Germinal center (tissue), 1 donor: ENCODE results near the gene TLR4.

Experiments used
- DNase-seq: peaks from one replicate; pipeline ENCODE4 v3.0.0; 2012; ENCODE audit warnings: mixed read lengths, low spot score

The TLR4 gene

DNA sequence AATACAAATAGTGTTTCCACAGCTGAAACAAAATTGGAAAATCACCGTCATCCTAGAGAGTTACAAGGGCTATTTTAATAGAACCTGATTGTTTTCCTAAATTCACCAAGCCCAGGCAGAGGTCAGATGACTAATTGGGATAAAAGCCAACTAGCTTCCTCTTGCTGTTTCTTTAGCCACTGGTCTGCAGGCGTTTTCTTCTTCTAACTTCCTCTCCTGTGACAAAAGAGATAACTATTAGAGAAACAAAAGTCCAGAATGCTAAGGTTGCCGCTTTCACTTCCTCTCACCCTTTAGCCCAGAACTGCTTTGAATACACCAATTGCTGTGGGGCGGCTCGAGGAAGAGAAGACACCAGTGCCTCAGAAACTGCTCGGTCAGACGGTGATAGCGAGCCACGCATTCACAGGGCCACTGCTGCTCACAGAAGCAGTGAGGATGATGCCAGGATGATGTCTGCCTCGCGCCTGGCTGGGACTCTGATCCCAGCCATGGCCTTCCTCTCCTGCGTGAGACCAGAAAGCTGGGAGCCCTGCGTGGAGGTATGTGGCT is at the start of gene TLR4:
Gene TLR4 (plus strand): TSS at position 380 of the 552 bp plus-strand sequence. CDS start 70 bp downstream, at position 450.
- DNase-seq, result peak; percentile 56

DNA sequence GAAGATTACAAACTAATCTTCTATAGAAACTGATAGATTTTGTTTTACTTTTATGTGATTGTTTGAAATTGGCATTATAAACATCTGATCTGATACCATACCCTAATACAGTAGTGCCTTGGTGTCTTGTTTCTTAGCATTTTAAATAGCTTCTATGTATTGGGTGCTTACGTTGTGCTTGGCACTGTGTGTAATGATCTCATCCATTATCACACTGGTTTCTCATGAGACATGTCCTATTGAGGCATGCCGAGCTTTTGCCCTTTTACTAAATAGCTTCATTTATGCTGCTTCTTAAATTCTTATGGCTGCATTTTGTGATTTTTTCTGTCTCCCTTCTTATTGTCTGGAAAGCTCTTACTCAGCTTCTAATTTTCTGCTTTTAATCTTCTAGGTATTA is 48.2 kb upstream of the TLR4 start:
- no peak for DNase-seq

DNA sequence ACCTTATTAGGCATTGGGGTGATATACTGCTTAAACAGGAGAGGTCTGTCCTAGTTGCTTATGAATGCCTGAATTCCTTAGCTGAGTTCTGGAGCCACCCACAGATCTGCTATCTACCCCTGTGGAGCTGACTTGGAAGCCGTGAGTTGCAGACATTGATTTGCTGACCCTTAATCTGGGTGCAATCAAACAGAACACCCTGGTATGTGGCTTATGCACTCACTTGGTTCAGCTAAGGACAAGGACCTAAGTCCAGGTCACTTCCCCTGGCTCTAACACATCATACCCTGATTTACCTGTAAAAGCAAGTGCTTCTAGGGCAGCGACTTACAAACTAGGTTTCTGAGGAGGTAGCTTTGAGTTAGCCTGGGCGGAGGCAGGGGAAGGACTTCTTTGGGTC is 41.6 kb upstream of the TLR4 start:
- DNase-seq, result no peak

DNA sequence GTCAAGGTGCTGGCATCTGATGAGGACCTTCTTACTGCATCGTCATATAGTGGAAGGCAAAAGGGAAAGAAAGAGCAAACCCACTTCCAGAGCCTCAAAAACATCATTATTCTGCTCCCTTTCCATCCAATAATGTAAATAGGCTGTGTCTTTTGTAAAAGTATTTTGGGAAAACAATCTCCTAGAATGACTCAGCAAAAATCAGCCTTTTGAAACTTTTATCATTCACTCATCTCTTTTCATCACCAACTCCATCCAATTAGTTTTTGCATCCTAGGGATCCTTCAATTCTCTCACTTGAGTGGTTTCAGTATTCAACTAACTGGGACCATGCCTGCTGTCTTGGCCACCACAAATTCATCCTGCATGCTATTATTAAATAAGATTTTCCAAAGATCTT is 39.8 kb upstream of the TLR4 start:
- no peak for DNase-seq

DNA sequence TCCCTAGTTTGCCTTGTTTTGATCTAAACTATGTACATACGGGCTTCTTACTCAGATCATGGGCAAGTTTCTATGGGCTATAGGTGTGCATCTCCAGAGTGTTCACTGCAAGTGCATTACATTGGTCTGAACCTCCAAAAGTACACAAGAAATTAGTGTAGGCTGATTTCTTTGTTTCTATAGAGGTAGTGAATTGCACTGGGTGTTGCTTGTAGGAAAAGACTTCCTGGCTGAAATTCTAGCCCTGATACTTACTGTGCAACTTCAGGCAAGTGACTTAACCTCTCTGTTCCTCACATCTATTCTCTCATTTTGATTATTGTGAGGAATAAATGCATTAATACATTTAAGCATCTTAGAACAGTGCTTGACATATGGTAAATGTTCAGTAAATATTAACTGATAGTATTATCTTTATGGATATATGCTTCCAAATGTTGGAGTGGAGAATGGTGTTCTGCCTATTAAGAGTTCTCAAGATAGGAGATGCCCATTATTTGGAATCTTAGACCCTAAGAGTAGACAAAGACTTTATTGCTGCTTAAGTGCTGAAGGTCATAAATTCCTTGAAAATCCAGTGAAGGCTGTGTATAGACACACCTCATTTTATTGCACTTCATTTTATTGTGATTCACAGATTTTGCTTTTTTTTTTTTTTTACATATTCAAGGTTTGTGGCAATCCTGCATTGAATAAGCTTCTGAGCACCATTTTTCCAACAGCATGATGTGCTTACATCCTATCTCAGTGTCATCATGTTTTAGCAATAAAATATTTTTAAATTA is 38.4 kb upstream of the TLR4 start:
- DNase-seq, result no peak

DNA sequence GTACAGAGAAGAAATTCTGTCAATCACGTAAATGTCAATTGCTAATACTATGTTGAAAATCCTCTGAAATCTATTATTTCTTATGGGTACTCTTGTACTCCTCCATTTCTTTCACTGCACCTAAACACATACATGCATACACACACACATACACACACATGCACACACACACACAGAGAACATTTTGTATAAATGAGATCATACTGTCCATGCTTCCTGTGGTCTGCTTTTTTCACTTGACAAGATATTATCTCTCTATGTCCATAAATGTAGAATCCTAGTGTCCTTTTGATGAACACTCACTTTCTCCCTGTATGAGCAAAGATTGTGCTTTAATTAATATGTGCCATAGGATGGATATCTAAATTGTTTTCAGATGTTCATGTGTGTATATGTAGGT is 32.7 kb upstream of the TLR4 start:
- no peak for DNase-seq

DNA sequence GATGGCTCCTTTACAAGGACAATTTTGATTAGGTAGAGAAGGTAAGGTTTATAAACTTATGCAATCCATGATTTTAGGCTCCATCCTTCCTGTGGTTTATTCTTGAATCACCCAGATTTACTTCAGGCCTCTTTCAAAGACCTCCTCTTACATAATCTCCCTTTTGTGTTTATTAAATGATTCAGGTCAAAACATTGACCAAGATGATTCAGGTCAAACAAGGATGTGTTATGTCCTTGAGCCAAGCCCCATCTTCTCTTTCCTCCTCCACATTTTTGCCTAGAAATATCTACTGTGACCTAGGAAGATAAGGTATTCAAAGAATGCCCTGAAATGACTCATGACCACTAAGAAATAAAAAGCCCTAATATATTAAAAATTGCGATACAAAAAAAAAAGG is 31.8 kb upstream of the TLR4 start:
- no peak for DNase-seq

DNA sequence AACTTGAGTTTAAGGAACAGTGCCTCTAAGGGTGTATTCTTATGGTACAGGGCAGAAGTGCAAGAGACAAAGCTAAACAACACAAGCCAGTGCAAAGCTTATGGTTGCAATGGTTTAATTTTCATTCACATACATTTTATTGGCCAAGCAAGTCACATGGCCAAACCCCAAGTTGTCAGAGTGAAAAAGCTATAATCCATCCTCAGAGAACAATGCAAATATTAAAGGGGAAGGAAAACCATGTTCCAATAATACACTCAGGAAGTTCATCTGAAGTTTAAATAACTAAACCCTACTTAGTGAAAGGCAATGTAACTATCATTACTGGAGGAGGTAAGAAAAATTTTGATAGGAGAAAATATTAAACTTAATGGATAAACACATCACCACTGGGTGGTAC is 26.6 kb upstream of the TLR4 start:
- DNase-seq, result no peak

DNA sequence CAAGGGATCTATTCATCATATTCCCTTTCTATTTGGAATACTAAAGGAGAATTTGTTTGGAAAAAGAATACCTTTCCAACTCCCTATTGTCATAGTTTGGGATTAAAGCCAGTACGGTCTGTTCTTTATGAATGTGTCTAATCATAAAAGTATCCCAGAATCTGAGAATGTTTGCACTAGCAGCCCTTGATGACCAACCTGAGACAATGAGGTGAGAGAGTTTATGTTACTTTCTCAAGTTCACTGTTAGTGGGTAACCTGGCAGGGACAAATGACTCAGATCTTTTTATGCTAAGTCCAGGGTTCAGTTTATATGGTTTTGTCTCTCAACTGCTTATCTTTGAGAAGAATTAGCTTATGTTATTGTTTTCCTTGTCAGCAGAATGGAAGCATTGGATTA is 25.3 kb upstream of the TLR4 start:
- no peak for DNase-seq

DNA sequence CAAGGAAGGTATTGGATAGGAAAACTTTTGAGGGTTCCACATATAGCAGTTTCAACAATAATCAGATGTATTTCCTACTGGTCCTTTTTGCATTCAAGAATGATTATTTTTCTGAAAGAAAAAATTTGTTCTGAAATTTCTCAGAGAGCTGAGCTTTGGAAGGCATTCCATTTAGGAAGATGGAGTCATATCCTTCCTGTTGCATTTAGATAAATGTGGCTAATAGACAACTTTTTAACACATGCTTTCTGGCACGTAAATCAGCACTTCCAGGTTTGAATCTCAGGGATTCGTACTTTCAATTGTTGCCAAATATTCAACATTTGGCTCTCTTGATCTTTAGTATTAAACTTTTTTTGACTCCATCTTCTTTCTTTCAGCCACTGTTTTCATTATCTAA is 24.8 kb upstream of the TLR4 start:
- no peak for DNase-seq

DNA sequence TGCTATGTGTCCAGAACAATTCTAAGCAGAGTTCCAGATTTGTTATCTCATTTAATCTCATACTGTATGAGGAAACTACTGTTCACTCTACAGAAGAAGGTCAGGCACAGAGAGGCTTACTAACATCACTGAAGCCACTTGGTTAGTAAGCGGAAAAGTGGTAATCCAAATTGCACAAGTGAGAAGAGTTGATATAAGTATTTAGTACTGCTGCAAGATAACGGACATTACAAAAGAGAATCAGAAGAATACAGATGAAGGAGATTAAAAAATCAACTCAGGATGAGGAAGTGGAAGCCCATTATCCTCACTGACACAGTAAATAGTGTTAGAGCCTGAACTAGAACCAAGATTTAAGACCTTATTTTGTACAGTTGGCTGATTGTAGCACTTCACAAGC is 22.3 kb upstream of the TLR4 start:
- no peak for DNase-seq

DNA sequence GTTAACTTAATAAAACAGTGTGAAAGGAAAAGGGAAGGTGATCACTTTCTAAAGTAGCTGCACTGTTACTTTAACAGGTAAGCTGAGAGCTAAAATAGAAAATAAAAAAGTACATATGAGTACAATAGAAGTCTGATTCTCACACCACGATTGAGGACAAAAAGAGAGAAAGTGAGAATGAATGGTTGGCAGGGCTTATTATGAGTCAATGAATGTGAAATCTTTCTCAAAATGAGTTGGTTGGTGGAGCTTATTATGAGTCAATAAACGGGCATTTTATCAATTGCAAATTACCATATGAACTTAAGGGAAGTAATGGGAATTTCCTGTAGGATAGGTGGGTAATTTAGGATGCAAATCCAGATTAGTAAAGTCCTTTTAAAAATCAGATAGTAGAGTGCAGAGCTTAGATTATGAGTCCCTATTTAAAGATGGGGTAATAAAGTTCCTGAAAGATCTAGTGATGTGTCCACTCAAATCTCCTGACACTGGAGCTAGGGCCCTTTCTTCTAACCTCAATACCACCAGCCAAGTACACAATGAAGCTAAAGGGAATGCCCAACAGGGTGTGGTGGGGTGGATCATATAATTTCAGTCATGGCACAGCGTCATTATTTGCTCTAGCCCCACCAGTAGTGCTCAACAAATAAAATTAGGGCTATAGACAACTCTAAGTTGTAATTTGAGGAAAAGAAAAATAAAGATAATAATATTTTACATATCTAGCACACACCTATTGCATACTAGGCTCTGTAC is 21.1 kb upstream of the TLR4 start:
- DNase-seq, result no peak

DNA sequence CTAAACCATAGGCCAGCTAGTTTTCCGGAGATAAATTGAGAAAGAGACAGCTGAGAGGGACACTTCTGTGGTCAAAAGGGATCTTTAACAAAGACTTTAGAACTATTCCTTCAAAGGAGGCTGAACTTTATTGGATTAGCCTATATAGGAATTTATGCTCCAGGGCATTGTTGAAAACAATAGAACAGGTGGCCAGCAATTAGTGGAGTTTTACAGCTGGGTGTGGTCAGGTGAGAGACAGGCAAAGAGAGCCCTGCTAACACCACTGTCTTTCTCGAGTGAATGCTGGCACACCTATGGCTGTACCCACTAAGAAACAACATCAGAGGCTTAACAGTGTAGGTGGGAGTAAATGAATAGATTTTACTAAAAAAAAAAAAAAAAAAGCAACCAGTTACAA is 16.7 kb upstream of the TLR4 start:
- DNase-seq, result no peak

DNA sequence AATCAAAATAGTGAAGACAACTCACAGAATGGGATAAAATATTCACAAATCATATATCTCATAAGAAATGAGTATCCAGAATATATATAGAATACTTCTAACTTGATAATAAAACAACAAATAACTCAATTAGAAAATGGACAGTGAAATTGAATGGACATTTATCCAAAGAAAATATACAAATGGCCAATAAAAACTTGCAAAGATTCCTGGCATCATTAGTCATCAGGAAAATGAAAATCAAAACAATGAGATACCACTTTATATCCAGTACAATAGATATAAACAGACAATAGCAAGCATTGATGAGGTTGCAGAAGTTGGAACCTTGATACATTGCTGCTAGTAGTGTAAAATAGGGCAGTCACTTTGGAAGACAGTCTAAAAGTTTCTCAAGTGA is 12.8 kb upstream of the TLR4 start:
- no peak for DNase-seq

DNA sequence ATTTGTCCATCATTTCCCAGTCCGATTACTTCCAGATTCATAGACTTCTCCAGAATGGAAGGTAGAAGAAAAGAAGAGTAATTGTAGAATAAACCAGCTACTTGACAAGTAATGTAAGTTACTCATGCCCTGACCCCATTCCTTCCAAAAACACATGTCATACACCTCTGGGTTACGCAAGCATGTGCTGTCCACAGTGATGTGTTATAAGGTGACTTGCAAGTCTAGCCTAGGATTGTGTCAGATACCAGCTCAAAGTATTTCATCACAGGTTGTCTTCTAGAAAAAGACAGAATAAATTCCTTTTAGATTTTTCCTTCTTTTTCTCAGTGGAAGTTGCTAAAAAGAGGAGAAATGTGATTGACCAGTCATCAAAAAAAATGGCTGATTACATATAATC is 8.0 kb upstream of the TLR4 start:
- DNase-seq, result no peak

DNA sequence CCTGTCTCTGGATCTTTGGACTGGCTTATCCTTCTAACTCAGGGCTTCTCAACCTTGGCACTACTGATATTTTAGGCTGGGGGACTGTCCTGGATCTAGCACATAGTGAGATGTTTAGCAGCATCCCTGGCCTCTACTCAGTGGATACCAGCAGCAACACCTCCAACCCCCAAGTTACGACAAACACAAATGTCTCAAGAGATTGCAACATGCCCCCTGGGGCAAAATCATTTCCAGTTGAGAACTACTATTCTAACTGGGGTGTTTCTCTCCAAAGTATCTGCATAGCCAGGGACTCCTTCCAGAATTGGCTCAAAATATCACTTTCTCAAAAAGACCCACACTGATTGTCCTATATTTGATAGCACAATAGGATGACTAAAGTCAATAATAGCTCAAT is 7.2 kb upstream of the TLR4 start:
- DNase-seq, result no peak

DNA sequence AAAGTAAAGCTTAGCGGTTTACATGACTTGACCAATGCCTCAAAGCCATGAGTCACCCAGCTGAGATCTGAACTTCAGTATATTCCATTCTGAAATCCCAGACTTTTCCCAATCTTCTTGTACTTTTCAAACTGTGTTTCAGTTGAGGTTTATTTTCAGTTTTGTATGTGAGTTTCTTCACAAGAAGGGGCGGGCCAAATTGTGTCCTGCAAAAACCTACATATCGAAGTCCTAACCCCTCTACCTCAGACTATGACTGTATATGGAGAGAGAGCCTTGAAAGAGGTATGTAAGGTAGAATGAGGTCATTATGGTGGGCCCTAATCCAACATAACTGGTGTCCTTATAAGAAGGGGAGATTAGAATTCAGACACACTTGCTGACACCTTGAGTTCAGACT is 666 bp upstream of the TLR4 start:
- no peak for DNase-seq

DNA sequence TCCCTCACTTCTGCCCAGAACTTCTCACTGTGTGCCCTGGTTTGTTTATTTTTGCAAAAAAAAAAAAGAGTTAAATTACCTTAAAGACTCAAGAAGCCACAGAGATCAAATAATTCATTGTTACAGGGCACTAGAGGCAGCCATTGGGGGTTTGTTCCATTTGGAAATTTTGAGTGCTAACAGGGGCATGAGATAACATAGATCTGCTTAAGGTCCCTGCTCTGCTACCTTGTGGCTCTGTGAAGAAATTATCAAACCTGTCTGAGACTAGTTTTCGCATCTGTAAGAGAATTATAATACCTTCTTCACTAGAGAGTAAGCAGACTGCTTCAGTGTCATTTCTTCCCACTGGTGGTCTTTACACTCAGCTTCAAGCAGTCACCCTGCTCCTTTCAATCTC is 394 bp downstream of the TLR4 start:
- no peak for DNase-seq

DNA sequence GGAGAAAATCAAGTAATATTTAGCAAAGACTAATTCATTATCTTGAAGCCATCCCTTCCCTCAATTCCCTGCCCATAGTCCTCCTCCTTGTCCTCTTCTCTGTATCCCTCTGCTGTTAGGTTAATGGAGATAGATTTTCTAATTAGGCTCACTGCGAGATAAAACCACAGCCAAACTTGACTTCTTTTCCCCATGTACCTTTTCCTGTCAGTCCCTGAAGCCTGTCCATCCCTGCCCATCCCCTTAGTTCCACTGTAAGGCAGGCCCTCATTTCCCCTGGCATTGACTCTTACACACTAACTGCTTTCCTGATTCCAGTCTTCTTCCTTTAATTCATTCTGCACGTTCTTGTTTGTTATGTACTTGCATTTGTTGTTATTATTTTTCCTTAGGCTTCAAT is 1.2 kb downstream of the TLR4 start:
- no peak for DNase-seq

DNA sequence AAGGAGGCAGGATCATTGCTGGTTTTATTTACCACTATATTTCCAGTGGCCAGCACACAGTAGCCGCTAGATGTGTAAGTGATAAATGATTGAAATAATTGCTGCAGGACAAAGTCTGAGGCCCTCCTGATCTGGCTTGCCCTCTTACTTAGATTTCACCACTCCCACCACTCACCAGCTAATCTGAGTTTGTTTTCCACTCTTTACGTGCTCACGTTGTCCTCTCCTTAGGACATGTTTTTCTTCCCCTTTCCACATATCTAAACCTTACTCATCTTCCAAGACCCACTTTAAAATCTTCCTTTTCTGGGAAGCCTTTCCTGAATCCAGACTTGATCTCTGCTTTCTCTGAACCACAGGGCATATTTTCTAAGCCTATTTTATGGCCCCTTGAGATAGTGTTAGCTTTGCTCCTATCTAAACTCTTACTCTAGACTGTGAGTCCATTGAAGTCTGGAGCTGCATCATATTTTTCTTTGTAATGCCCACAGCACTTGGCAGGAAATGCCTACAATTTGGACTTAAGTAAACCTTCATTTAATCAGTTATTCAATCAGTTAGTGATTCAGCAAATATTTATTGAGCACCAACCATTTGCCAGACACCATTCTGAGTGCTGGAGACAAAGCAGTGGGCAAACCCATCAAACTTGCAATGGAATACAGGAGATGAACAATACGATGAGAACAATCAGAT is 2.4 kb downstream of the TLR4 start:
- no peak for DNase-seq

DNA sequence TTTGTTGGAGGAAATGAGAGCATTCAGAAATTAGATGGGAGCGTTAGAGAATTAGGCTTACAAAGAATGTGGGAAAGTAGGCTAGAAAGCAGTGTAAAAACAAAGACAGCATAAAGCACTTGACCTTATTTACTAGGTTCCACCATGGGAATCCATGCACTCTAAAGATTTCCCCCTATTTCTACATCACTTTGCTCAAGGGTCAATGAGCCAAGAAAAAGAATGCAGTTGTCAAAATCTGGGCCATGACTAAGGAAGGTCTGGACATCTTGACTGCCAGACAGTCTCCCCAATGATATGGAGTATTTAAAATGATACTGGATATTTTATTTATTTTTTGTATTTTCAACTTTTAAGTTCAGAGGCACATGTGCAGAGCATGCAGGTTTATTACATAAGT is 3.4 kb downstream of the TLR4 start:
- DNase-seq, result no peak

DNA sequence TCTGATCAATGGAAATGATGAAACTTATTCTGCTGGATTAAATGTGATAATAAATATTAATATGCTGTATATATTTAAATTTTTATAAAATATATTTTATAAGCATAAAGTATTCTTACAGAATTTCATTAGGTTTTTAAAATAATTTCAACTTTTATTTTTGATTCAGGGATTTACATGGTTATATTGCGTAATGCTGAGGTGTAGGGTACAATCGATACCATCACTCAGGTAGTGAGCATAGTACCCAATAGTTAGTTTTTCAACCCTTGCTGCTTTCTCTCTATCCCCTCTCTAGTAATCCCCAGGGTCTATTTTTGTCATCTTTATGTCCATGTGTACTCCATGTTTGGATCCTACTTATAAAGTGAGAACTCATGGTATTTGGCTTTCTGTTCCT is 5.7 kb downstream of the TLR4 start:
- no peak for DNase-seq

DNA sequence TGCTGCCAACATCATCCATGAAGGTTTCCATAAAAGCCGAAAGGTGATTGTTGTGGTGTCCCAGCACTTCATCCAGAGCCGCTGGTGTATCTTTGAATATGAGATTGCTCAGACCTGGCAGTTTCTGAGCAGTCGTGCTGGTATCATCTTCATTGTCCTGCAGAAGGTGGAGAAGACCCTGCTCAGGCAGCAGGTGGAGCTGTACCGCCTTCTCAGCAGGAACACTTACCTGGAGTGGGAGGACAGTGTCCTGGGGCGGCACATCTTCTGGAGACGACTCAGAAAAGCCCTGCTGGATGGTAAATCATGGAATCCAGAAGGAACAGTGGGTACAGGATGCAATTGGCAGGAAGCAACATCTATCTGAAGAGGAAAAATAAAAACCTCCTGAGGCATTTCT is 10.1 kb downstream of the TLR4 start:
- no peak for DNase-seq
